SK-MEL-5 (cell line): ENCODE data around the gene OSM. TPM values are rescaled to one million over a fixed set of nuclear protein-coding genes. Genes with fewer than 3 reads are reported as not detected.

Source experiments
- DNase-seq: peaks from one replicate; pipeline ENCODE4 v3.0.0-alpha.2; 2016; ENCODE audit warnings: low read depth, low spot score
- in situ Hi-C: cut with HindIII; loops from 2 replicates; pipeline ENCODE4 v1.10.0; 2016; ENCODE audit warnings: low sequenced_read_pairs, high pct_unique_total_duplicates, low pct_unique_long_range_greater_than_20kb
- total RNA-seq: library from RNA; depleted of rRNA; stranded (reverse); fragments of >200 nt; shearing (Covaris generic); gene quantifications from 2 replicates; pipeline ENCODE4 v1.2.3, GENCODE V29; 2014; rRNA removed

The OSM gene
- total RNA-seq, 1 experiment from 2014 or later = not detected

- in situ Hi-C loops = no loop called here
Observed at GRCh38 chr22:30214703-30215407, 51.8 kb downstream of the OSM start.

GRCh38 chr22:30212996-30213441 is 53.6 kb downstream of the OSM start:
- in situ Hi-C loops = no loop called here
- no peak for DNase-seq

More at GRCh38 chr22:30214703-30215407, 51.8 kb downstream of the OSM start:
- no peak for DNase-seq

Other genes starting within 250 kb of the OSM start
- not detected in 2 replicates for gene HORMAD2, start 186.4 kb downstream of the OSM start, total RNA-seq
- 3.2 and 3.4 TPM in 2 replicates for gene LIF, start 20.1 kb downstream of the OSM start, total RNA-seq
- 3.4 and 4.0 TPM in 2 replicates for gene CASTOR1, start 22.7 kb upstream of the OSM start, total RNA-seq
- 38.2 and 46.8 TPM in 2 replicates for gene TBC1D10A, start 60.1 kb upstream of the OSM start, total RNA-seq
- 54.6 and 62.9 TPM in 2 replicates for gene SF3A1, start 90.0 kb upstream of the OSM start, total RNA-seq
- gene CCDC157, start 90.2 kb upstream of the OSM start, total RNA-seq = 0.59 and 0.82 TPM in 2 replicates
- gene RNF215, start 120.6 kb upstream of the OSM start, total RNA-seq = 12.2 and 14.2 TPM in 2 replicates
- gene SEC14L2, start 130.2 kb upstream of the OSM start, total RNA-seq = 4.0 and 7.4 TPM in 2 replicates
- 83.1 and 92.2 TPM in 2 replicates for gene MTFP1, start 158.9 kb upstream of the OSM start, total RNA-seq
- gene SEC14L3, start 205.2 kb upstream of the OSM start, total RNA-seq = not detected in 2 replicates
- 0.24 and 0.59 TPM in 2 replicates for gene SEC14L4, start 238.8 kb upstream of the OSM start, total RNA-seq